DND-41 (cell line): ENCODE measurements around the gene OGFR.

Source experiments
- CTCF ChIP-seq: IDR thresholded peaks from 2 replicates; pipeline ENCODE4 v1.5.1; 2012; ENCODE audit warnings: borderline replicate concordance, low read length, moderate library complexity, mild to moderate bottlenecking; ENCODE audit not compliant: poor library complexity, severe bottlenecking; ENCODE audit errors: extremely low read depth
- EZH2 ChIP-seq: IDR thresholded peaks from 3 replicates; pipeline ENCODE4 v1.6.1; 2012; ENCODE audit warnings: borderline replicate concordance, low read depth, mild to moderate bottlenecking, moderate library complexity, low read length, inconsistent platforms; ENCODE audit not compliant: severe bottlenecking

GRCh38 chr20:62765021-62765420 lies 39.6 kb upstream of the OGFR start:
- TF ChIP-seq CTCF (no peak), EZH2 (no peak)
